Measurements from ENCODE around the gene GPR84. TPM values are rescaled to one million over a fixed set of nuclear protein-coding genes. Genes with fewer than 3 reads are reported as not detected.

The GPR84 gene
- total RNA-seq, 1 experiment from 2014 or later: not detected

DNA sequence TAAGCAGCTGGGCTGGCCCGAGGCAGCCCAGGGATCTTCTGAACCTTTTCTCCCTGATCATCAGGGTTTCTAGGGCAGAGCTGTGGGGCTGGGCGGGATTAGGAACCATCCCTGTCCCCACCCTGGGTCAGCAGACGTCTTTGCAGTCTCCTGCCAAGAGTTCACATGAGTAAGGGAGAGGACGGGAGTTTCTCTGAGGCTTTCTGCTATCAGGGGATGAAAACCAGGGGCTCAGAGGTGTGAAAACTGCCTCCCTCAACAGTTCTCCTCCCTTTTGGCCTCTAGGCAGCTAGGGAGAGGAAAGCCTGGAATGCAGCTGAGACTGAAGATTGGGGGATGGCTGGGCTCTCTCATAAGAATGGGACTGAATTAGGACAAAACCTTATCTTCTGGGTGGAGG is 12.3 kb upstream of the GPR84 start:
- H3K9me3 Mint-ChIP-seq (ENCODE audit: unreplicated experiment): no peaks in the 10 kb centered on the region
- TF ChIP-seq, protein P1, sequence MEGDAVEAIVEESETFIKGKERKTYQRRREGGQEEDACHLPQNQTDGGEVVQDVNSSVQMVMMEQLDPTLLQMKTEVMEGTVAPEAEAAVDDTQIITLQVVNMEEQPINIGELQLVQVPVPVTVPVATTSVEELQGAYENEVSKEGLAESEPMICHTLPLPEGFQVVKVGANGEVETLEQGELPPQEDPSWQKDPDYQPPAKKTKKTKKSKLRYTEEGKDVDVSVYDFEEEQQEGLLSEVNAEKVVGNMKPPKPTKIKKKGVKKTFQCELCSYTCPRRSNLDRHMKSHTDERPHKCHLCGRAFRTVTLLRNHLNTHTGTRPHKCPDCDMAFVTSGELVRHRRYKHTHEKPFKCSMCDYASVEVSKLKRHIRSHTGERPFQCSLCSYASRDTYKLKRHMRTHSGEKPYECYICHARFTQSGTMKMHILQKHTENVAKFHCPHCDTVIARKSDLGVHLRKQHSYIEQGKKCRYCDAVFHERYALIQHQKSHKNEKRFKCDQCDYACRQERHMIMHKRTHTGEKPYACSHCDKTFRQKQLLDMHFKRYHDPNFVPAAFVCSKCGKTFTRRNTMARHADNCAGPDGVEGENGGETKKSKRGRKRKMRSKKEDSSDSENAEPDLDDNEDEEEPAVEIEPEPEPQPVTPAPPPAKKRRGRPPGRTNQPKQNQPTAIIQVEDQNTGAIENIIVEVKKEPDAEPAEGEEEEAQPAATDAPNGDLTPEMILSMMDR (IDR thresholded peaks at IDR 0.05; ENCODE audit: insufficient read depth in 1 of 2, low read depth in 1 of 2, low read length in 1 of 2, severe bottlenecking in 1 of 2, unreplicated experiment in 1 of 2): no peak
- H3K4me3 Mint-ChIP-seq (ENCODE audit: unreplicated experiment): no peak overlapping the region
- intact Hi-C loops (cut with micrococcal nuclease; ENCODE audit: unreplicated experiment): no loop called here
- Histone ChIP-seq H3K4me3 (ENCODE audit: low read depth, low read length) (no peak overlapping the region), H3K36me3 (ENCODE audit: control insufficient read depth, insufficient read depth, low read length) (no peaks in the 10 kb centered on the region), H3K9me3 (no peaks in the 10 kb centered on the region), H3K27me3 (replicated peaks; ENCODE audit: control insufficient read depth, insufficient read depth, low read length) (no peaks in the 10 kb centered on the region), H3K4me1 (no peaks in the 10 kb centered on the region)
- H3K36me3 Mint-ChIP-seq (ENCODE audit: insufficient read depth, unreplicated experiment): peaks cover 8% of the 10 kb centered on the region
- ChIA-PET POLR2A (no interaction called here), CTCF (no interaction called here)
- no peak for DNase-seq
- BruUV-seq (replicated peaks): no TSS peak
- H3K27me3 Mint-ChIP-seq (ENCODE audit: insufficient read depth, unreplicated experiment): no peaks in the 10 kb centered on the region
- no peak overlapping the region for H3K27ac Mint-ChIP-seq (ENCODE audit: unreplicated experiment)
- H3K4me1 Mint-ChIP-seq (ENCODE audit: low read depth, unreplicated experiment): no peaks in the 10 kb centered on the region

DNA sequence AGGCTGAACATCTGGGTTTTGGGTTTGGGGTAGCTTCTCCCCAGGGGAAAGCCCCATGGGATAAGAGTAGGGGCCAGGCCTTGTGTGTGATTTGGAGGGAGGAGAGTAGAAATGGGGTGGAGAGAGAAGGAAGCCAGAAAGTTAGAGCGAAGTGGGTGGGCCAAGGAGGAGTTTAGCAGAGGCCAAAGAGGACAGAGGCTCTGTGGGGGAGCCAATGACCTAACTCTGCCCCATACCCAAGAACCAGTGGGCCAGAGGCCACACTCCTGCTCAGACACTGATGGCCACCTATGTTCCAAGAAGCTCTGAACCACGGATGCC is 10.9 kb upstream of the GPR84 start:
- no peak for DNase-seq
- TF ChIP-seq, protein P1 (IDR thresholded peaks at IDR 0.05; ENCODE audit: insufficient read depth in 1 of 2, low read depth in 1 of 2, low read length in 1 of 2, severe bottlenecking in 1 of 2, unreplicated experiment in 1 of 2): no peak
- ChIA-PET POLR2A (no interaction called here), CTCF (no interaction called here)
- no peaks in the 10 kb centered on the region for H3K27me3 ChIP-seq (replicated peaks; ENCODE audit: control insufficient read depth, insufficient read depth, low read length)
- intact Hi-C loops (cut with micrococcal nuclease; ENCODE audit: unreplicated experiment): no loop called here
- H3K36me3 ChIP-seq (ENCODE audit: control insufficient read depth, insufficient read depth, low read length): no peaks in the 10 kb centered on the region
- no peak overlapping the region for H3K4me3 ChIP-seq (ENCODE audit: low read depth, low read length)
- BruUV-seq (replicated peaks): no TSS peak
- H3K4me3 Mint-ChIP-seq (ENCODE audit: unreplicated experiment): no peak overlapping the region
- no peaks in the 10 kb centered on the region for H3K9me3 ChIP-seq
- H3K9me3 Mint-ChIP-seq (ENCODE audit: unreplicated experiment): no peaks in the 10 kb centered on the region
- H3K4me1 Mint-ChIP-seq (ENCODE audit: low read depth, unreplicated experiment): no peaks in the 10 kb centered on the region
- H3K4me1 ChIP-seq: no peaks in the 10 kb centered on the region
- H3K36me3 Mint-ChIP-seq (ENCODE audit: insufficient read depth, unreplicated experiment): peaks cover 8% of the 10 kb centered on the region
- H3K27me3 Mint-ChIP-seq (ENCODE audit: insufficient read depth, unreplicated experiment): no peaks in the 10 kb centered on the region
- no peak overlapping the region for H3K27ac Mint-ChIP-seq (ENCODE audit: unreplicated experiment)

DNA sequence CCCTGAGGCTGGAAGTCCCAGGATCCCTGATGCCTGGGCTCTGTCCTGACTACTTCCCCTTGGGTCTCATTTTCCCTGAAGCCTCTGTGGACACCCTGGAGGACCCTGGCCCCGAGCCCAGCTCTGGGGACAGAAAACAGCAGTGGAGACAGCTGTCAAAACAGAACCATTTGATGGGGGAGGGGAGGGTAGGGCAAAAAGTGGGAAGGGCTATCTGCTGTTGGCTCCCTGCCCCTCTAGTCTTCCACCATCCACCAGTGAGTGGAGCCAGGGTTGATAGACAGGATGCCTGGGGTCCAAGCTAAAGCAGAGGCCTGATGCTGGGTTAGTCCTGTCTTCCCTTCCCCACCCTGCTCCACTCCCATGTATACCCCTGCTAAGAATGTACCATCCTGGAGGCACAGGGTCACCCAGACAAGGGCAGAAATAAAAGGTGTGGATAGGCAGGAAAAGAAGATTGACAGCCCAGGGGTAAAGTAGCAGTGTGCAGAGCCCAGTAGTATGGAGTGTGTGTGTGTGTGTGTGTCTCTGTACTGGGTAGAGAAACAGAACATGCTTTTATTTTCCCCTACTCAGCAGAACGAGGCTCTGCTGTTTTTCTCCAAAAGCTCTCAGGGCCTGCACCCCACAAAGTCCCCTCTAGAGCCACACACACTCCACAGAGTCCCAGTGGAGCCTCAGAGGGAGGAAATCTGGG is 10.4 kb upstream of the GPR84 start:
- POLR2A ChIA-PET: no interaction called here
- Mint-ChIP-seq H3K27ac (ENCODE audit: unreplicated experiment) (no peak overlapping the region), H3K27me3 (ENCODE audit: insufficient read depth, unreplicated experiment) (no peaks in the 10 kb centered on the region), H3K36me3 (ENCODE audit: insufficient read depth, unreplicated experiment) (peaks cover 8% of the 10 kb centered on the region), H3K4me3 (ENCODE audit: unreplicated experiment) (no peak overlapping the region), H3K9me3 (ENCODE audit: unreplicated experiment) (no peaks in the 10 kb centered on the region), H3K4me1 (ENCODE audit: low read depth, unreplicated experiment) (no peaks in the 10 kb centered on the region)
- Histone ChIP-seq H3K9me3 (no peaks in the 10 kb centered on the region), H3K4me1 (no peaks in the 10 kb centered on the region), H3K4me3 (ENCODE audit: low read depth, low read length) (no peak overlapping the region), H3K27me3 (replicated peaks; ENCODE audit: control insufficient read depth, insufficient read depth, low read length) (no peaks in the 10 kb centered on the region), H3K36me3 (ENCODE audit: control insufficient read depth, insufficient read depth, low read length) (no peaks in the 10 kb centered on the region)
- intact Hi-C loops (cut with micrococcal nuclease; ENCODE audit: unreplicated experiment): no loop called here
- TF ChIP-seq, protein P1 (IDR thresholded peaks at IDR 0.05; ENCODE audit: insufficient read depth in 1 of 2, low read depth in 1 of 2, low read length in 1 of 2, severe bottlenecking in 1 of 2, unreplicated experiment in 1 of 2): no peak
- CTCF ChIA-PET: interaction anchor here (0.6 kb wide), 1 partner anchor 16 kb away, joined by 3 read pairs; no protein-coding TSS in a partner anchor
- BruUV-seq (replicated peaks): no TSS peak
- DNase-seq: no peak
